Uterus (tissue), 2 donors: Measurements from ENCODE around the gene DCANP1.

Experiments used
- CTCF ChIP-seq, 4 experiments: fragments of 200-600 bp in 2 of 4; fragments of 450-650 bp in 2 of 4; sonication (generic) in 2 of 4; IDR thresholded peaks; one replicate each; pipeline ENCODE4 v1.5.1; 2016 to 2019; ENCODE audit warnings: antibody characterized with exemption in 4 of 4, mild to moderate bottlenecking in 2 of 4, moderate library complexity in 1 of 4
- POLR2A ChIP-seq, 2 donors: fragments of 450-650 bp; IDR thresholded peaks; one replicate each; pipeline ENCODE4 v1.6.1; 2016; ENCODE audit warnings: antibody characterized with exemption in 2 of 2, mild to moderate bottlenecking in 1 of 2, moderate library complexity in 1 of 2

DNA sequence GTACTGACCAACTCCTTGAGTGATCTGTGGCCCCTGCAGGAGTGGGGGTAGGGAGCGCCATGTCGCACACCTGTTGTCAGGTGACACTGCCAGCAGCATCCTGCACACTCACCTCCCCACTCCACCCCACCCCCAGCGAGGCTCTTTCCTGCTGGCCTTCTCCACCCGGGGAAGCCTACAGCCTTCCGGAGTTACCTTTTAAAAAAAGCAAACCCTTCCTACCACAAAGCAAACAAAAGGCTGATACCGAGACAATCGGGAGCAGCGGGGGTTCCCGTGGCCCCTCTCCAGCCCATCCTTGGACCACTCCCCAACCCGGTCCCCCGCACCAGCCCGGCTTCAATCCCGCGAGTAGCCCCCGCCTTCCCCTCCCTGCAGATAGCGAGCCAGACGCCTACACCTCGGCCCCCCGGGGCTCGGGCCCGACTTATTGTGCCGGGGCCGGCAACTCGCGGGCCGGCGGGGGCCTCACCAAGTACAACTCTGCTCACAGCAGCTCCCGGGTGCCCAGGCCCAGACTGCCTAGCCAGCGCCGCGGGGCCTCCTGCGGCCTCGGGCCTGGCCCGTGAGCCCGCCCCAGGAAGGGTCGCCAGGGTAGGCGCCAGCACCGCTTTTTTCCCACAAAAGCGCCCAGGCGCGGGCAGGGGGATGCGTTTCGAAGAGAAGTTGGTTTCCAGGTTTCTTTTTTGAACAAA lies 48.8 kb downstream of the DCANP1 start:
- no peak for TF ChIP-seq CTCF (IDR thresholded peaks at IDR 0.05)
- TF ChIP-seq POLR2A (IDR thresholded peaks at IDR 0.05), result no peak
